SK-N-SH (cell line): ENCODE results near the gene SEC14L6. TPM values are rescaled to one million over a fixed set of nuclear protein-coding genes. Genes with fewer than 3 reads are reported as not detected.
"Not testable (repeated sequence)": the region's sequence is repeated elsewhere in the genome, so short reads cannot be mapped to it uniquely, and the experiment has no call there.

Source experiments
- CTCF ChIA-PET: fragments of 300-600, 350-600 bp; formaldehyde crosslinking; extraction: SDS; loops from one replicate; lab custom pipeline; 2021; lab: Yijun Ruan, JAX
- POLR2A ChIA-PET: fragments of 350-600 bp; sonication (Branson Sonifier 250); formaldehyde crosslinking; extraction: SDS; loops from one replicate; lab custom pipeline; 2020; ENCODE audit warnings: antibody characterized with exemption, inconsistent platforms; lab: Yijun Ruan, JAX
- DNase-seq: peaks from one replicate; pipeline ENCODE4 v3.0.0; 2012
- H2AFZ ChIP-seq: fragments of 200-600 bp; sonication (generic); 2 replicates; pipeline ENCODE4 v1.8.1; 2016; ENCODE audit warnings: antibody characterized with exemption, mild to moderate bottlenecking, low read depth
- H3F3A ChIP-seq: fragments of 200-600 bp; sonication (generic); replicated peaks from 2 replicates; pipeline ENCODE3; 2016; ENCODE audit warnings: antibody characterized with exemption, mild to moderate bottlenecking; ENCODE audit not compliant: insufficient read depth
- H3K27ac ChIP-seq, 2 experiments: fragments of 200-500 bp in 1 of 2; fragments of 200-600 bp in 1 of 2; sonication (Bioruptor generic) in 1 of 2; sonication (generic), shearing (Covaris generic) in 1 of 2; 2 replicates each; pipeline versions ENCODE4 v1.5.1 to v1.6.1; 2014 to 2016; ENCODE audit warnings: low read depth in 2 of 2, inconsistent platforms in 1 of 2, low read length in 1 of 2, mild to moderate bottlenecking in 1 of 2, mixed read lengths in 1 of 2
- H3K27me3 ChIP-seq: fragments of 200-600 bp; sonication (generic), shearing (Covaris generic); 2 replicates; pipeline ENCODE4 v1.6.1; 2016; ENCODE audit warnings: mixed run types; ENCODE audit not compliant: insufficient read depth
- H3K36me3 ChIP-seq, 2 experiments: fragments of 200-500 bp in 1 of 2; fragments of 200-600 bp in 1 of 2; sonication (Bioruptor generic) in 1 of 2; sonication (generic) in 1 of 2; replicated peaks in 1 of 2; 2 replicates each; pipeline versions ENCODE3 to v1.5.1; 2014 to 2016; ENCODE audit warnings: low read length in 1 of 2, mild to moderate bottlenecking in 1 of 2; ENCODE audit not compliant: insufficient read depth in 2 of 2, control insufficient read depth in 1 of 2
- H3K4me1 ChIP-seq, 2 experiments: fragments of 200-500 bp in 1 of 2; fragments of 200-600 bp in 1 of 2; sonication (Bioruptor generic) in 1 of 2; sonication (generic), shearing (Covaris generic) in 1 of 2; 2 replicates each; pipeline versions ENCODE4 v1.5.1 to v1.6.1; 2014 to 2016; ENCODE audit warnings: low read depth in 1 of 2, low read length in 1 of 2, mixed run types in 1 of 2; ENCODE audit not compliant: insufficient read depth in 2 of 2, control insufficient read depth in 1 of 2
- H3K4me2 ChIP-seq: fragments of 200-600 bp; sonication (generic), shearing (Covaris generic); 2 replicates; pipeline ENCODE4 v1.6.1; 2017; ENCODE audit warnings: mixed run types
- H3K4me3 ChIP-seq, 2 experiments: fragments of 200-500 bp in 1 of 2; fragments of 200-600 bp in 1 of 2; sonication (Bioruptor generic) in 1 of 2; sonication (generic), shearing (Covaris generic) in 1 of 2; 2 replicates each; pipeline versions ENCODE4 v1.5.1 to v1.8.1; 2014 to 2016; ENCODE audit warnings: low read depth in 2 of 2, inconsistent platforms in 1 of 2, low read length in 1 of 2, mild to moderate bottlenecking in 1 of 2, mixed read lengths in 1 of 2, moderate library complexity in 1 of 2
- H3K79me2 ChIP-seq: fragments of 200-600 bp; sonication (generic); 2 replicates; pipeline ENCODE4 v1.8.1; 2017; ENCODE audit warnings: mild to moderate bottlenecking; ENCODE audit not compliant: insufficient read depth
- H3K9ac ChIP-seq: fragments of 200-600 bp; sonication (generic); 2 replicates; pipeline ENCODE4 v1.6.1; 2017; ENCODE audit warnings: mixed run types
- H3K9me2 ChIP-seq: fragments of 200-600 bp; sonication (generic); 2 replicates; pipeline ENCODE4 v1.6.1; 2017; ENCODE audit warnings: mixed run types
- H3K9me3 ChIP-seq: fragments of 200-600 bp; sonication (generic); 2 replicates; pipeline ENCODE4 v1.6.1; 2017; ENCODE audit warnings: mixed run types, mild to moderate bottlenecking, moderate library complexity
- H4K20me1 ChIP-seq: fragments of 200-600 bp; sonication (generic); 2 replicates; pipeline ENCODE4 v1.6.1; 2017; ENCODE audit warnings: mild to moderate bottlenecking, mixed run types; ENCODE audit not compliant: insufficient read depth
- EZH2phosphoT487 ChIP-seq: fragments of 200-600 bp; sonication (generic); IDR thresholded peaks from 2 replicates; pipeline ENCODE4 v1.6.1; 2017; ENCODE audit warnings: low read depth, mixed run types, mild to moderate bottlenecking, antibody characterized with exemption, moderate library complexity, borderline replicate concordance
- FOSL2 ChIP-seq: IDR thresholded peaks from 2 replicates; pipeline ENCODE4 v1.4.0; 2012; ENCODE audit warnings: low read depth, mild to moderate bottlenecking, moderate library complexity, borderline replicate concordance
- FOXJ3 ChIP-seq: sonication (generic); formaldehyde crosslinking; IDR thresholded peaks from 2 replicates; pipeline ENCODE4 v1.5.1; 2020; ENCODE audit warnings: mild to moderate bottlenecking, missing genetic modification reagents
- FOXM1 ChIP-seq: IDR thresholded peaks from 2 replicates; pipeline ENCODE4 v1.4.0; 2012; ENCODE audit warnings: low read depth, mild to moderate bottlenecking
- GABPA ChIP-seq: IDR thresholded peaks from 2 replicates; pipeline ENCODE4 v1.4.0; 2012; ENCODE audit warnings: low read depth, mild to moderate bottlenecking
- MAX ChIP-seq: IDR thresholded peaks from 2 replicates; pipeline ENCODE4 v1.4.0; 2012; ENCODE audit warnings: low read depth
- NRF1 ChIP-seq: IDR thresholded peaks from 2 replicates; pipeline ENCODE4 v1.6.1; 2012; ENCODE audit warnings: low read depth, mild to moderate bottlenecking, low read length
- PBX3 ChIP-seq: IDR thresholded peaks from 2 replicates; pipeline ENCODE4; 2012
- POLR2AphosphoS5 ChIP-seq: IDR thresholded peaks from 2 replicates; pipeline ENCODE4 v1.6.1; 2012; ENCODE audit warnings: low read depth, low read length
- TAF1 ChIP-seq: IDR thresholded peaks from 2 replicates; pipeline ENCODE4 v1.6.1; 2012; ENCODE audit warnings: low read depth, mild to moderate bottlenecking, low read length, moderate library complexity, borderline replicate concordance
- TCF12 ChIP-seq: IDR thresholded peaks from 2 replicates; pipeline ENCODE4 v1.4.0; 2012
- TEAD4 ChIP-seq: IDR thresholded peaks from 2 replicates; pipeline ENCODE4 v1.4.0; 2012; ENCODE audit warnings: mild to moderate bottlenecking, borderline replicate concordance; ENCODE audit not compliant: insufficient read depth
- WGBS: methylation state at CpG from one replicate; pipeline ENCODE4 v1.1.6; 2017; ENCODE audit warnings: low lambda C conversion rate; 5-methylcytosine and 5-hydroxymethylcytosine counted together
- polyA plus RNA-seq, 3 experiments: library from polyadenylated mRNA; depleted of rRNA; stranded (reverse); fragments of >200 nt; gene quantifications; 2 replicates each; pipeline ENCODE4 v1.2.3, GENCODE V29; 2012

The SEC14L6 gene
- polyA plus RNA-seq, 1 of the 3 experiments (the other 2 are of a cell fraction) = not detected

- TF ChIP-seq FOXJ3 (no peak), TEAD4 (no peak), FOSL2 (no peak), NRF1 (no peak), GABPA (no peak), PBX3 (no peak), POLR2AphosphoS5 (no peak), FOXM1 (no peak), EZH2phosphoT487 (no peak)
- TF ChIP-seq, all 33 proteins: peak for 0
- Histone ChIP-seq H3K4me1 (peaks cover 0 to 8% of the 10 kb centered on the region in 2 experiments; a peak in 1 of 4 replicates), H3F3A (no peaks in the 10 kb centered on the region), H3K79me2 (no peaks in the 10 kb centered on the region), H3K27ac (no peak overlapping the region), H2AFZ (no peak overlapping the region), H3K4me3 (no peak overlapping the region), H3K4me2 (no peak overlapping the region), H3K27me3 (no peaks in the 10 kb centered on the region), H3K9ac (no peak overlapping the region), H3K9me2 (no peaks in the 10 kb centered on the region), H4K20me1 (no peaks in the 10 kb centered on the region), H3K36me3 (no peaks in the 10 kb centered on the region), H3K9me3 (no peaks in the 10 kb centered on the region)
- ChIA-PET CTCF (interaction anchor here (1.7 kb wide), 1 partner anchor 98 kb away, joined by 4 read pairs; no protein-coding TSS in a partner anchor), POLR2A (no interaction called here)
- no peak for DNase-seq
- WGBS = 90% methylated on average over 5 of the region's 12 CpGs
These were observed 3.7 kb downstream of the SEC14L6 start for GRCh38 chr22:30542811-30543188.

DNA sequence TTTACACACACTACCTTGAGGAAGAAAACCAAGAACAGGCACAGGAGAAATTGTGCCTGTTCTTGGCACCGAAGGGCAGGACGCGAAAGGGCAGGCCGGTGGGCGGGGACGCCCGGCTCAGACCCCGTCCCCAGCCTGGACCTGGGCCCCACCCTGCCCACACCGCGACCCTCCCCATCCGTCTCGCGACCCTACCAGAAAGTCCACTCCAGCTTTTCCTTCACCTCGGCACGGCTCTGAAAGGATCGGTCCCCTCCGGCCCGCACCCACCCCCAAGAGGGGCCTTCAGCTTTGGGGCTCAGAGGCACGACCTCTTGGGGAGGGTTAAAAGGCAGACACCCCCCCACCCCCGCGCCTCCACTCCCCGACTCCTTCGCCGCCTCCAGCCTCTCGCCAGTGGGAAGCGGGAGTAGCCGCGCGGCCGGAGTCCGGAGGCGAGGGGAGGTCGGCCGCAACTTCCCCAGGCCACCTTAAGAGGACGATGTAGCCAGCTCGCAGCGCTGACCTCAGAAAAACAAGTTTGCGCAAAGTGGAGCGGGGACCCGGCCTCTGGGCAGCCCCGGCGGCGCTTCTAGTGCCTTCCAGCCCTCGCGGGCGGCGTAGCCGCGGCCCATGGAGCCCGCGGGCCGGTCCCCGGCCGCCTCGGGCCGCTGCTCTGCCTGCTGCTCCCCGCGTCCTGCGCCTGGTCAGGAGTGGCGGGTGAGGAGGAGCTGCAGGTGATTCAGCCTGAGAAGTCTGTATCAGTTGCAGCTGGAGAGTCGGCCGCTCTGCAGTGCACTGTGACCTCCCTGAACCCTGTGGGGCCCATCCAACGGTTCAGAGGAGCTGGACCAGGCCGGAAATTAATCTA lies 4.4 kb downstream of the SEC14L6 start:
- Histone ChIP-seq H4K20me1 (no peaks in the 10 kb centered on the region), H3K36me3 (no peaks in the 10 kb centered on the region), H2AFZ (no peak overlapping the region), H3F3A (no peaks in the 10 kb centered on the region), H3K9ac (no peak overlapping the region), H3K27ac (no peak overlapping the region), H3K9me2 (no peaks in the 10 kb centered on the region), H3K4me2 (no peak overlapping the region), H3K79me2 (no peaks in the 10 kb centered on the region), H3K4me3 (no peak overlapping the region), H3K27me3 (no peaks in the 10 kb centered on the region), H3K4me1 (peaks cover 0 to 7% of the 10 kb centered on the region in 2 experiments; a peak in 1 of 4 replicates), H3K9me3 (no peaks in the 10 kb centered on the region)
- TF ChIP-seq MAX = no peak
- TF ChIP-seq TAF1 = no peak
- no peak for TF ChIP-seq TCF12
- WGBS = 89% methylated on average over 45 of the region's 64 CpGs
- DNase-seq = no peak
- ChIA-PET CTCF (interaction anchor here (1.7 kb wide), 1 partner anchor 97 kb away, joined by 4 read pairs; no protein-coding TSS in a partner anchor), POLR2A (no interaction called here)

GRCh38 chr22:30541511-30541910 lies 5.0 kb downstream of the SEC14L6 start:
- H4K20me1 ChIP-seq, POLR2A ChIA-PET, H3K4me2 ChIP-seq, H3K36me3 ChIP-seq, H3K9me3 ChIP-seq, H3K4me3 ChIP-seq, DNase-seq, H3K9me2 ChIP-seq, H3K79me2 ChIP-seq, H3F3A ChIP-seq, H3K27ac ChIP-seq, H2AFZ ChIP-seq, H3K9ac ChIP-seq, H3K27me3 ChIP-seq, H3K4me1 ChIP-seq: not testable (repeated sequence)
- WGBS = 64% methylated on average over 3 of the region's 3 CpGs
- CTCF ChIA-PET = interaction anchor here (0.6 to 1.1 kb wide), 3 partner anchors 15 to 47 kb away, joined by 3 to 4 read pairs (median 3); no protein-coding TSS in a partner anchor
